HG03565 (cell line): ENCODE data around the gene GPR108.
A peak's percentile ranks its signal among the peaks of the same experiment; 100 is the strongest.
"Not testable (repeated sequence)": the region's sequence is repeated elsewhere in the genome, so short reads cannot be mapped to it uniquely, and the experiment has no call there.

Source experiments
- ATAC-seq: cut with Tn5 transposase; IDR thresholded peaks from one replicate; pipeline ENCODE4 v1.9.1; 2021; ENCODE audit warnings: mild to moderate bottlenecking, moderate library complexity; ENCODE audit not compliant: unreplicated experiment

Gene GPR108

DNA sequence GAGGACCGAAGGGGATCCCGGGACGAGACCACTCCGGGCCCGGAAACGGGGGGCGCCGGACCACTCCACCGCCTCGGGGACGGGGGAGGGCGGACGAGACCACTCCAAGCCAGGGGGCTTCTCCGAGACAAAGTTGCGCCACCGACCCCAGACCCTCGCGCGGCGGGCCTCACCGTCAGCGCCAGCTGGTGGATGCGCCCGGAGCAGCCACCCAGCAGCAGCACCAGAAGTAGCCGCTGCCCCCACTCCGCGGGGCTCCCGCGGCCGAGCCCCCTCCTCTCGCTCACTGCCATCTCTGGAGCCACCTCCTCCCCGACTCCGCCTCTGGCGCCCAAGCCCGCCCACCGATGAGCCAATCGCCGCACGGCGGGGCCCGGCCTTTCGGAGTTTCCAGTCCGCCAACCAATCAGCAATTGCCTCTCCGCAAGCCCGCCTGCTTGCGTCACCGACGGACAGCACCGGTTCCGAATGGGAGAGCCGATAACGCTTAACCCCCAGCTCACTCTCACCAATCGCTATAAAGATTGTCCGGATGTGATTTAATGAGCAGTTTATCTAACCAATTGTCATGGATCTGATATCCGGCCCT, at the start of gene GPR108:
Gene GPR108 (minus strand): TSS at position 297 of the 589 bp plus-strand sequence. CDS start 4 bp downstream, at position 293.
- peak; percentile 58 for ATAC-seq

DNA sequence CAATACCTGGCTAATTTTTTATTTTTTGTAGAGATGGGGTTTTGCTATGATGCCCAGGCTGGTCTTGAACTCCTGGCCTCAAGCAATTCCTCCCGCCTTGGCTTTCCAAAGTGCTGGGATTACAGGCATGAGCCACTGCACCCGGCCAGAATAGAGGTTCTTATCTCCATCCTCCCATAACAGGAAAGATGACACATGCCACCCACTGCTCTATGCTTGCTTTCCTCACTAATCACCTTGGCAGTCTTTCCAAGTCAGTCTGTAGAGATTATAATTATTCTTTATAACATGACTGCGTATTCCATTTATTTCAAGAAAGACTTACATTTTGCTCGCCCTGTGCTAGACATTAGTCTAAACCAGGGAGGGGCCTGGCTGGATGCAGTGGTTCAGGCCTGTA, 41.8 kb upstream of the GPR108 start:
- ATAC-seq, result no peak

DNA sequence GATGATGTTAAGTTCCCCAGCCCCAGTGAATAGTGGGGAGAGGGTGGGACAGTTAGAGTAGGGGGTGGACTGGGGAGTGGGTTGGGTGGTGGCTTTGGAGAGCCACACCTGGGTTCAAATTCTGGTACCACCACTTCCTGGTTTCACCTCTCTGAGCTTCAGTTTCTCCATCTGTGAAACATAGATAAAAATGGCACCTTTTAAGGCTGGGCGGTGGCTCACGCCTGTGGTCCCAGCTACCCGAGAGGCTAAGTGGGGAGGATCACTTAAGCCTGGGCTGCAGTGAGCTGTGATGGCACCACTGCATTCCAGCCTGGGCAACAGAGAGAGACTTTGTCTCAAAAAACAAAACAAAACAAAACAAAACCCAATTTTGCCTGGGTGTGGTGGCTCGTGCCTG, 41.0 kb upstream of the GPR108 start:
- ATAC-seq, result no peak

DNA sequence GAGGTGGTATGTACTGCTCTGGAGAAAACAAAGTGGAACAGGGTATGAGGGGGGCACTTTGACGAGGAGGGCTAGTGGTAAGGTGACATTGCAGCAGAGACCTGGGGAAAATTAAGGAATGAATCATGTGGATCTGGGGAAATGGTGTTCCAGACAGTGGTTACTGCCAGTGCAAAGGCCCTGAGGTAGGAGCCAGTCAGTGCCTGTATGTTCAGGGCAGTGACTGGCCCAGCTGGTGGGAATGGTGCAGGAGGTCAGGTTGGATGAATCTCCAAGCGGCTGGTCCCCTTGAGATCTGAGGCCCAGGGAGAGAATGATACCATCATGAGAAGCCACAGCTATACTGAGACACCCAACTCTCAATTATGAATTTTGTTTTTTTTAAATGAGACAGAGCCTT, 40.1 kb upstream of the GPR108 start:
- ATAC-seq, result no peak

DNA sequence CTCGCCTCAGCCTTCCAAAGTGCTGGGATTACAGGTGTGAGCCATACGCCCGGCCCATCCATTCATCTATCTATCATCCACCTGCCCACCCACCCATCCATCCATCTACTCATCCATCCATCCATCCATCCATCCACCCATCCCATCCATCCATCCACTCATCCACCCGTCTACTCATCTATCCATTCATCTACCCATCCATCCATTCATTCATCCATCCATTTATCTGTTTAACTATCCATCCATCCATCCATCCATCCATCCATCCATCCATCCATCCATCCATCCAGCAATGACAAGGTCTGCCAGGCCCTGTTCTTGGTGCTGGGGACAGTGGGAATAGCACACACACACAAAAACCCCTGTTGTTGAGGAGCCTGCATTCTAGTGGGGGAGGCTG, 39.6 kb upstream of the GPR108 start:
- ATAC-seq, result no peak

DNA sequence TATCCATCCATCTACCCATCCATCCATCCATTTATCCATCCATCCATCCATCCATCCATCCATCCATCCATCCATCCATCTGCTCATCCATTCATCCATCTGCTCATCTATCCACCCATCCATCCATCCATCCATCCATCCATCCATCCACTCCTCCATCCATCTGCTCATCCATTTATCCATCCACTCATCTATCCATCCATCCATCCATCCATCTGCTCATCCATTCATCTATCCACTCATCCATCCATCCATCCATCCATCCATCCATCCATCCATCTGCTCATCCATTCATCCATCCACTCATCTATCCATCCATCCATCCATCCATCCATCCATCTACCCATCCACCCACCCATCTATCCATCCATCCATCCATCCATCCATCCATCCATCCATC, 38.7 kb upstream of the GPR108 start:
- ATAC-seq, result not testable (repeated sequence)

DNA sequence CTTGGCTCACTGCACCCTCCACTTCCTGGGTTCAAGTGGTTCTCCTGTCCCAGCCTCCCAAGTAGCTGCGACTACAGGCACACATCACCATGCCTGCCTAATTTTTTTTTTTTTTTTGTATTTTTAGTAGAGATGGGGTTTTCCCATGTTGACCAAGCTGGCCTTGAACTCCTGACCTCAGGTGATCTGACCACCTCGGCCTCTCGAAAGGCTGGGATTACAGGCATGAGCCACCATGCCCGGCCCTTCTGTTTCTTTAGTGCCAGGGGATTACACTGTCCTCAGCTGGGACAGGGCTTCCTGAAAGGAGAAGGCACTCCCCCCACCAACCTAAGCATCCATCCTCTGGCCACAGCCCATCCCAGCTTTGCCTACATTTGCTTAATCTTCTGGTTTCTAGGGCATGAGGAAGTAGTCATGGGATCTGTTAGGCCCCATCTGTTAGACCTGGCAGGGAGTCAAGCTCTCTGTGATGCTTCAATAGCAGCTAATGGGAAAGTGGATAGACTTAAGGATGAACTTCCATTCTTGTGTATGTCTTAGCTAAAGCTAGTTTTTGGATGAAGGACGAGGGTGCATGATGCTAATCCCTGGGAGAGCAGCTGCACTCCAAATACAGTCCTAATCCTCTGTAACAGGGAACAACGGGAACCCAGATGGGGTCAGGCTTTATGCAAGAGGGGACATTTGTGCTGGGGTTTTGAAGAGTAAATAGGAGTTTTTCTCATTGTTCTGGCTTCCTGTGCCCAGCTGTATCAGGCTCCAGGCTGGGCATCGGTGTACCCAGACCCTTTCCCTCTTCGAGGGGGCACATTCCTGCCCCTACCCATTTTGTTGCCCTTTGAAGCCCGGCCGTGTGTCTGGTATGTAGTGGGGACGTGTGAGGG, 37.7 kb upstream of the GPR108 start:
- ATAC-seq, result no peak

DNA sequence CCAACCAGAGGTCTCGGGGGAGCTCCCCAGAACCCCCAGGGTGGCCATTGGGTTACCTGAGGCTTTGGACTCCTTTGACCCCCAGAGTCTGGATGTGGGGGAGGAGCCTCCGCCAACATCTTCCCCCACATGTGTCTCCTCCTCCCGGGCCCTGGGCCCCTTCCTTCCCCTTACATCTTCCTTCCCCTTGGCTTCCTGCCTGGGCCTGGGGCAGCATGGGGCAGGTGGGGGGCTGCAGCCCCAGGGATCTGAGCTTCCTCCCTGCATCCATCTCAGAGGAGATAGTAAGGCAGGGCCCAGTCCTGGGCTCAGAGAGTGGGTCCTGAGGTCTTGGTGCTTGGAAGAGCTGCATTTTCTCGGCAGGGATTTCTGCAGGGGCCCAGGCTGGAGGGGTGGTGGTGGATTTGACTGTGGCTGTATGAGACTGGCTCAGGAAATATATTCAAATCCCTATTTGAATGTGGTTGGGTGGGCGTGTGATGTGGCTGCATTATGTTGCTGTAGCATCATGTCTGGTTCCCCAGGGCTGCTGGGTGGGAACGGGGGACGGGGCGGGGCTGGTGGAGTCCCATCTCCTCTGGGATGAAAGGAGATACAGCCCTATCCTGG, 36.0 kb upstream of the GPR108 start:
- ATAC-seq, result no peak

DNA sequence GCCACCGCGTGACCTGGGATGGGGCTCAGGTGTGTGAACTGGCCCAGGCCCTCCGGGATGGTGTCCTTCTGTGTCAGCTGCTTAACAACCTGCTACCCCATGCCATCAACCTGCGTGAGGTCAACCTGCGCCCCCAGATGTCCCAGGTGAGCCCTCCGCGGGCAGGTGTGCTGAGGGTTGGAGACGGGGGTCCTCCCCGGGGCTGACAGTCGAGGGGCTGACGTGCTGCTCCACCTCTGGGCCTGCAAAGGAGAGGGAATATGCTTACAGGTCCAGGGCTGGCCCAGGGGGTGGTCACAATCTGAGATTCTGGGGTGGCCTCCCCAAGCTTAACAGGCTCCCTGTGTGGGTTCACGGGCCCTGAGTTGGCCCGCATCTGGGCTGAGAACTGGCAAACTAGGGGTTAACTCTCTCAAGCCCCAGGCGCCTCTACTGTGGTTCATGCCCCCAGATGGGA, 35.5 kb upstream of the GPR108 start:
- ATAC-seq, result no peak

DNA sequence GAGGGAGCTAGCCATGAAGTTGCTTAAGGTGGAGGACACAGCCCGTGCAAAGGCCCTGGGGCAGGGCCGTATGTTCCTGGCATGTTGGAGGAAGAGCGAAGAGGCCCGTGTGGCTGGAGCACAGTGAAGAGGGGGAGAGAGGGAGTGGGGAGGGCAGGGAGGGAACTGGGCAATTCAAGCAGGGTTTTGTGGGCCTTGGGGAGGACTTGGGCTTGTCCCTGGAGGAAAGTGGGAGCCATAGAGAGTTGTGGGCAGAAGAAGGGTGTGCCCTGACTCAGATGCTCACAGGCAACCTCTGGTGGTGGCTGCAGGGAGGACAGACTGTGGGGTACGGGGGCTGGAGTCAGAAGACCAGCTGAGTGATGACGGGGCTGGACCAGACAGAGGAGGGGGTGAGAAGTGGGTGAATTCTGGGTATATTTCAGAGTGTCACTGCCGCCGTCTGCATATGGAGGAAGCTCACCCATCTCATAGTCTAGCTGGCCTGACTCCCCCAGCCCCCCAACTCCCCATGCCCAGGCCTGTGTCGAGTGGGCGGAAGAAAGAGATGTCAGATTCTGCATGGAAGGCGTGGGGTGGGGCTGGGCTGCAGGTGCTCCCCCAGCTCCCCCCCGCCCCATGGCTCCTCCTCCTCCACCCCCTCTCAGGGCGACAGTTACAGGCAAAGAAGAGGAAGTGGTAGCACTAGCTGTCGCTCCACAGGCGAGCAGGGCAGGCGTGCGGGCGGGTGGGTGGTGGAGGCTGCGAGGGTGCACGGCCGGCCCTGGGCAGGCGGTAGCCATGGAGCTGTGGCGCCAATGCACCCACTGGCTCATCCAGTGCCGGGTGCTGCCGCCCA, 34.9 kb upstream of the GPR108 start, which contains the start of gene VAV1:
Gene VAV1 (plus strand): TSS at position 681 of the 838 bp plus-strand sequence. CDS start 100 bp downstream, at position 781.
- no peak for ATAC-seq

DNA sequence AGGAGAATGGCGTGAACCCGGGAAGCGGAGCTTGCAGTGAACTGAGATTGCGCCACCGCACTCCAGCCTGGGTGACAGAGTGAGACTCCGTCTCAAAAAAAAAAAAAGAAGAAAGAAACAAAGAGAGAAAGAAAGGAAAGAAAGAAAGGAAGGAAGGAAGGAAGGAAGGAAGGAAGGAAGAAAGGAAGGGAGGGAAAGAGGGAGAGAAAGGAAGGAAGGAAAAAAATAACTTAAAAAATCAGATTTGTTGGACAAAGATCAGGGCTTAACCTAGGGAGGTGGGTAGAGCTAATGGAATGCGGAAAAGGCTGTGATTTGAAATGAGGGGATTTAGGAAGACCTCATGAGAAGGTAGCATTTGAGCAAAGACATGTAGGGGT, 34.3 kb upstream of the GPR108 start:
- not testable (repeated sequence) for ATAC-seq

DNA sequence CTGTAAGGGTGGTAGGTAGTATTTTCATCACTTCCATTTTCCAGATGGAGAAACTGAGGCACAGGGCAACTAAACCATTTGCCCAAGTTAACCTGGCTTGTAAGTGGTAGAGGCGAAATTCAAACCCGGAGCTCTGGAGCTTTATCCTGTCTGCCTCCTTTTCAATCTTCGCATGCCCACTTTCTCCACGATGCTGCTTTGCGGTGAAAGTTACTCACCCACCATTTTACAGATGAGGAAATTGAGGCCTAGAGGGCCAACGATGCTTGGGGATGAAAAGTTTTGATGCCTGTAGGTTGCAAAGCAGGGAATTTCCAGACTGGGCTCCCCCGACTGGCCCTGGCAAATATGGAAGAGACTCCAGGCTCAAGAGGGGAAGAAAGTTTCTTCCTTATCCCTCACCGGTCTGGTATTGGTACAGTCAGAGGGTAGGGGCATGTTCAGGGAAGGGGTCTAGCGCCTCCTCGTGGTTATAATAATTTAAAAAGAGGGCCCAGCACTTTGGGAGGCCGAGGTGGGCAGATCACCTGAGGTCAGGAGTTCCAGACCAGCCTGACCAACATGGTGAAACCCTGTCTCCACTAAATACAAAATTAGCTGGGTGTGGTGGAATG, 31.7 kb upstream of the GPR108 start:
- ATAC-seq, result no peak

DNA sequence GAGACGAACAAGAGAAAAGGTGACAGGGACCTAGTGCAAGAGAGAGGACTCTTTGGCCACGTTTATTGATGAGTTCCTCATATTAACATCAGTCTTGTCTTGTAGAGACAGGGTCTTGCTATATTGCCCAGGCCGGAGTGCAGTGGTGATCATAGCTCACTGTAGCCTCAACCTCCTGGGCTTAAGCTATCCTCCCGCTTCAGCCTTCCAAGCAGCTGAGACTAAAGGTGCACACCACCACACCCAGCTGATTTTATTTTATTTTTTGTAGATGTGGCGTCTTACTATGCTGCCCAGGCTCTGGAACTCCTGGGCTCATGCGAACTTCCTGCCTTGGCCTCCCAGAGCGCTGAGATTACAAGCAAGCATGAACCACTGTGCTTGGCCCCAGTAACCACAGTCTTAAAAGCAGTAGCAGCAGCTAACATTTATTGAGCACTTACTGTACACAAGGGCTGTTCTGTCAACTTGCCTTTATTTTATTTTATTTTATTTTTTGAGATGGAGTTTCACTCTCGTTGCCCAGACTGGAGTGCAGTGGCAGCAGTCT, 30.9 kb upstream of the GPR108 start:
- ATAC-seq, result no peak

DNA sequence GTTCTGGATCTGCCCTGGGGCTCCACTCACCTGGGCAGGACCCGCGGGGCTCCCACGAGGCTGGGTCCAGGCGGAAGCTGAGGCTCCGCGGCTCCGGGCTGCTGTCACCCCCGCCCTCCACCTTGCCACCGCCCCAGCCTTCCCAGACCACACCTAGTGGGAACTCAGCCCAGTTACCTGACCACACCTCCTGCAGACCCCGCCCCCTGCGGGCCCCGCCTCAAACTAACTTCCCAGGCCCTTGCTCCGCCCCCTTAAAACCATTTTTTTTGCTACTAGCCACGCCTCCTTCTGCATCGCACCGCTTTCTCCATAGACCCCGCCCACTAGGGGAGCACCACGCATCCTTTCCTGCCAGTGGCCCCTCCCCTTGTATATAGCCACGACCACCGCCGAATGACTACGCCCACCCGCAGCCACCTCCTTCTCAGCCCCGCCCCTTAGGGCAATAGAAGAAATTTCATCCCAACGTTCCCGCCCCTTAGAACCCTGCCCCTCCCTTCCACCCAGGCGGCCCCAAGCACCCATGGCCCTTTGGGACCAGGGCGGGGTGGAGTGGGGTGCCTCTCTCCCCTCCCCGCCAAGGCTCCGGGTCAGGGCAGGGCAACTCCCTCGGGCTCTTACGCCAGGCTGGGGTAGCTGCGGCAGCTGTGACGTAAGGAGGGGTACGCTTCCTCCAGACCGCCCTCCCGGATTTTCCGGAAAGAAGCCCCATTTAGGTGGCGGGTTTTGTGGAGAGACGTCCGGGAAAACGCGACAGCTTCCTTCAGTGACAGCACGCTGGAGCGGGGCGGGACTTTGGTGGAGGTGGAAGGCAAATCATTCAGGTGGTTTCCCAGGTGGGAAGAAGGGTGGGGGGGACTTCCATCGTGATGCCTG, 30.2 kb upstream of the GPR108 start, which contains the start of gene SH2D3A:
Gene SH2D3A (minus strand): TSS at position 79 of the 879 bp plus-strand sequence. CDS start 3,687 bp downstream, outside the sequence.
- peak; percentile 53 for ATAC-seq

DNA sequence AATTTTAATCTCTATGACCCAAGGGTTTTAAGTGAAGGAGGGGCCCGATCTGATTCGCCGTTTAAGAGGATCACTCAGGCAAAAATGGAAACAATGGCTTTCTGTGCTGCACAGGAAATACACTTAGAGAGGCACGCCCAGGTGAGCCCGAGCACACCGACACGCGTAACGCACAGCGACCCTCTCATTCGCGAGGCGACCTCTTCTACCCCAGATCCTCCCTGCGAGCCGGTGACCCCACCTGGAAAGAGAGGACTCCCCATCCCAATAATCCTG, 29.6 kb upstream of the GPR108 start:
- peak; percentile 12 for ATAC-seq

DNA sequence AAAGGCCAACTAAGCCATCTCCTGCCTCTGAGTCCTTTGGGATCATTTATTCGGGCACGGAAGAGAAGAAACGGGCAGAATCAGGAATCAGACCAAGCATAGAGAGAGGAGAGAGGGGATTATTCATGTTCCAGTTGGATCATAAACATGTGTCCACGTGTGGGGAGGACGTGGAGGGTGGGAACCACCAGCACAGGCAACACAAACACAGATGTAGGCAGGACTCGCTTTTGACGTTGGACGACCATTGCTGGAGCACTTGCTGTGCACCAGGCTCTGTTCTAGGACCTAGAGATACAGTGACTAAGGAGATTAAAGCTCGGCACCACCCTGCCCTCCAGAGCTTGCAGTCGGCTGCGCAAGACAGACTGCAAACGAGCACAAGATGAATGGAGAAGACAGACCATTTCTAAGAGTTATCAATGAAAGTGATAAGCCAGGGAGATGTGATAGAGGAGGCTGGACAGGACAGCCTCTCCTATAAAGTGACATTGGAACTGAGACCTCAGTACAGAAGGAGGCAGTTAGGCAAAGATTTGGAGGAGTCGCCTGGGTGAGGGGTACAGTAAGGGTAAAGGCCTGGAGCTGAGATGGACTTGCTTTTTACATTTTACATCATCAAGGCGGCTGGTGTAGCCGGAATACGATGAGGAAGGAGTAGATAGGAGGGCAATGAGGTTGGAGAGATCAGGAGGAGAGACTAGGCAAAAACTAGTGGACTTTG, 29.1 kb upstream of the GPR108 start:
- peak; percentile 2 for ATAC-seq

DNA sequence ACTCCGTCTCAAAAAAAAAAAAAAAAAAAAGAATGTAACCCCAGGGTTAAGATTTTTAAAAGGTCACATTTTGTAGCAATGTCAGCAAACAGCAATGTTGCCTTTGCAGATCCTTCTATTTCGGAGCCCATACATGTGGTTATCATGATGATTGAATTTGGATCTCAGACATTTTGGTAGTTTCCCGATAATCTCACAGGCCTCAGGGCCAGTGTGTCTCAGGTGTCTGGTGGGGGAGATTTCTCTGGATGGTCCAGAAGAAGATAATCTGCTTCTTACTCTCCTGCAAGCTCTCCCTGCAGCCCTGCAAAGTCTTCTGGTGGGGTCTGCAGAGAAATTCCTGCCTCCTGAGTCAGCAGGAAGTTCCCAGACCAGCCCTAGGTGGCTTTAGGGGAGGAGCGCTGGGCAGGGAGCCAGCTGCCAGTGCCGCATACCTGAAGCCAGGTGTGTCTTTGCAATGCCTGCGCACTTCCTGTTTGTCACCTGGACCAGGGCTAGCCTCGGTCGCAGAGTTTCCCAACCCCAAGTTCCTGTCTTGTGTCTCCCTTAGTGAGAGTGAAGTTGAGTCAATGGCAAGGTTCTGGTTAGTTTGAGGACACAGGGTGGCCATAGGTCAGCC, 28.5 kb upstream of the GPR108 start:
- no peak for ATAC-seq

DNA sequence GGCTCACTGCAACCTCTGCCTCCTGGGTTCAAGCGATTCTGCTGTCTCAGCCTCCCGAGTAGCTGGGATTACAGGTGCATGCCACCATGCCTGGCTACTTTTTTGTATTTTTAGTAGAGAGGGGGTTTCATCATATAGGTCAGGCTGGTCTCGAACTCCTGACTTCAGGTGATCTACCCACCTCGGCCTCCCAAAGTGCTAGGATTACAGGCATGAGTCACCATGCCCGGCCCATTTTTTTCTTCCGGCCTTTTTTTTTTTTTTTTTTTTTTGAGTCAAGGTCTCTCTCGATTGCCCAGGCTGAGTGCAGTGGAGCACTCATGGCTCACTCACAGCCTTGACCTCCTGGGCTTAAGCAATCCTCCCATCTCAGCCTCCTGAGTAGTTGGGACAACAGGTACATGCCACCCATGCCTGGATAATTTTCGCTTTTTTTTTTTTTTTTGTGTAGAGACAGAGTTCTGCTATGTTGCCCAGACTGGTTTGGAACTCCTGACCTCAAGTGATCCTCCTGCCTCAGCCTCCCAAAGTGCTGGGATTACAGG, 24.9 kb upstream of the GPR108 start:
- not testable (repeated sequence) for ATAC-seq
